ENCODE results near the gene FAM222A. TPM values are rescaled to one million over a fixed set of nuclear protein-coding genes. Genes with fewer than 3 reads are reported as not detected.
A peak's percentile ranks its signal among the peaks of the same experiment; 100 is the strongest.

The FAM222A gene
- total RNA-seq, 1 experiment from 2014 or later = 2.8 TPM

DNA sequence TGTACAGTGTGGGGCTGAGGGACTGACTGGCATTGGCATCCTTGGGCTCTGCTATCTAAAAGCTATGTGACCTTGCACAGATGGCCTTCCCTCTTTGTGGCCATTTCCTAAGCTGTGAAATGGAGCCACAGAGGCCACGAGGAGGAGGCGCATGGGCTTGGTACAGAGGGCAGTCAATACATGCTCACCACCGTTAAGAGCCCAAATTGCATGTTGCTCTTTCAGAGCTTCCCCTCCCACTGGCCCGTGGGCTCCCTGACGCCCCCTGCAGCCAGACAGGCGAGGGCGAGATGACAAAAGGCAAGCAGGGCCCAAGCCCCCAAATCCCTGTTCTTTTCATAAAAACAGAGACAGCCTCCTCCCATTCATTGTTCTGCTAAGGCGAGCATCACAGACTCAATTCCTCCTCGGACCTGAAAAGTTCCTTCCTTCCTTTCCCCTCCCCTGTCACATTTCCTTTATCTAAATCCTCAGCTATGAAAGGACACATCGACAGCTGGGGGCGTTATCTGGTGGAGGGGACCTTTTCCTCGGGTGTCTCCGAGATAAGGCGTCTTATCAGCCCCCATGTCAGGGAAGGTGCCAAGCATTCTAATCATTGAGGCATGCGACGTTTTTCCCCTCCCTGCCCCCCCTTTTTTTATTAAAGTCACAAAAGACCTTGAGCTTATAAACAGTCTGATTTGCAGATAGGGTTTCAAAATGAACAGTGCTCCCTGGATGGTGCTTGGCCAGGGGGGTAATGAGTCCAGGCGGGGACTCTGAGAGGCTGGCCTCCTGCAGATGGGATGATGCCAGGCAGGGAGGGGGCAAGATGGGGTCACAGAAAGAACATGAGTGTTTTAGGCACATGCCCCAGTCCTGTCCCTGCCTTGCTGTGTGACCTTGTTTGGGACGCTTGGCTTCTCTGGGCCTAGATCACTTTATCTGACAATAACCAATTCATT is 26.4 kb downstream of the FAM222A start:
- Histone ChIP-seq H3K4me1 (ENCODE audit: insufficient read depth, low read length) (no peaks in the 10 kb centered on the region; the same call in 1 of the 2 replicates), H3K4me2 (ENCODE audit: insufficient read depth, insufficient read length, low read length) (no peak overlapping the region)

More for the DNA sequence above, 26.4 kb downstream of the FAM222A start:
- Histone ChIP-seq H3K9me3 (ENCODE audit: control insufficient read depth, low read depth, low read length) (no peaks in the 10 kb centered on the region), H2AK5ac (ENCODE audit: insufficient read length, low read length) (no peak overlapping the region), H3K23me2 (ENCODE audit: insufficient read length, low read depth, low read length, poor library complexity, severe bottlenecking) (no peaks in the 10 kb centered on the region), H3K79me1 (ENCODE audit: insufficient read depth, low read depth, low read length, poor library complexity, severe bottlenecking) (no peaks in the 10 kb centered on the region), H3T11ph (ENCODE audit: low read length) (no peak overlapping the region), H3K4ac (ENCODE audit: low read depth, low read length) (no peak overlapping the region), H3K27ac (ENCODE audit: insufficient read length, low read depth, low read length) (no peak overlapping the region), H3K9ac (ENCODE audit: extremely low read depth, insufficient read length, low read length) (no peak overlapping the region), H3K56ac (ENCODE audit: insufficient read length, low read depth, low read length) (no peak overlapping the region), H4K91ac (ENCODE audit: insufficient read length, low read depth, low read length) (no peak overlapping the region), H2BK12ac (ENCODE audit: insufficient read length, low read depth, low read length) (no peak overlapping the region), H2AFZ (ENCODE audit: low read length) (no peak overlapping the region), H4K5ac (ENCODE audit: insufficient read length, low read depth, low read length) (no peak overlapping the region), H2BK20ac (ENCODE audit: low read depth, low read length, poor library complexity, severe bottlenecking) (no peak overlapping the region), H3K18ac (ENCODE audit: insufficient read length, low read depth, low read length) (no peak overlapping the region), H2BK120ac (ENCODE audit: low read depth, low read length, poor library complexity, severe bottlenecking) (no peak overlapping the region), H4K8ac (replicated peaks; ENCODE audit: insufficient read length, low read depth, low read length) (no peak overlapping the region), H2BK5ac (ENCODE audit: insufficient read length, low read length) (no peak overlapping the region), H3K79me2 (ENCODE audit: insufficient read depth, low read length) (no peaks in the 10 kb centered on the region), H3K14ac (ENCODE audit: insufficient read depth, low read length) (no peak overlapping the region), H4K20me1 (ENCODE audit: control insufficient read depth, insufficient read depth, insufficient read length) (no peaks in the 10 kb centered on the region), H2BK15ac (ENCODE audit: low read depth, low read length) (no peak overlapping the region), H3K27me3 (ENCODE audit: insufficient read depth, low read length) (no peaks in the 10 kb centered on the region), H3K23ac (ENCODE audit: insufficient read length, low read depth, low read length) (no peak overlapping the region)
- TF ChIP-seq, protein P1, sequence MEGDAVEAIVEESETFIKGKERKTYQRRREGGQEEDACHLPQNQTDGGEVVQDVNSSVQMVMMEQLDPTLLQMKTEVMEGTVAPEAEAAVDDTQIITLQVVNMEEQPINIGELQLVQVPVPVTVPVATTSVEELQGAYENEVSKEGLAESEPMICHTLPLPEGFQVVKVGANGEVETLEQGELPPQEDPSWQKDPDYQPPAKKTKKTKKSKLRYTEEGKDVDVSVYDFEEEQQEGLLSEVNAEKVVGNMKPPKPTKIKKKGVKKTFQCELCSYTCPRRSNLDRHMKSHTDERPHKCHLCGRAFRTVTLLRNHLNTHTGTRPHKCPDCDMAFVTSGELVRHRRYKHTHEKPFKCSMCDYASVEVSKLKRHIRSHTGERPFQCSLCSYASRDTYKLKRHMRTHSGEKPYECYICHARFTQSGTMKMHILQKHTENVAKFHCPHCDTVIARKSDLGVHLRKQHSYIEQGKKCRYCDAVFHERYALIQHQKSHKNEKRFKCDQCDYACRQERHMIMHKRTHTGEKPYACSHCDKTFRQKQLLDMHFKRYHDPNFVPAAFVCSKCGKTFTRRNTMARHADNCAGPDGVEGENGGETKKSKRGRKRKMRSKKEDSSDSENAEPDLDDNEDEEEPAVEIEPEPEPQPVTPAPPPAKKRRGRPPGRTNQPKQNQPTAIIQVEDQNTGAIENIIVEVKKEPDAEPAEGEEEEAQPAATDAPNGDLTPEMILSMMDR (conservative IDR thresholded peaks at IDR 0.05) = peak; percentile 79
- peaks cover 19 to 35% of the 10 kb centered on the region in 2 experiments for H3K4me1 Mint-ChIP-seq
- no peak overlapping the region; a peak in 1 of 5 replicates for H3K4me3 Mint-ChIP-seq
- H3K27me3 Mint-ChIP-seq (ENCODE audit: low read depth) = peaks cover 16% of the 10 kb centered on the region
- no CpG with 5 or more reads among the region's 18 CpGs for WGBS (ENCODE audit: extremely low coverage, insufficient read length, low lambda C conversion rate)
- H3K9me3 Mint-ChIP-seq = no peaks in the 10 kb centered on the region; a peak in 1 of 5 replicates
- H3K27ac Mint-ChIP-seq = no peak overlapping the region
- DNase-seq = peak; percentile 71
- no peaks in the 10 kb centered on the region for H3K36me3 Mint-ChIP-seq (ENCODE audit: insufficient read depth in 1 of 3, low read depth in 3 of 3)

Data from H9 (cell line).